ENCODE results near the gene PYM1.

The PYM1 gene

DNA sequence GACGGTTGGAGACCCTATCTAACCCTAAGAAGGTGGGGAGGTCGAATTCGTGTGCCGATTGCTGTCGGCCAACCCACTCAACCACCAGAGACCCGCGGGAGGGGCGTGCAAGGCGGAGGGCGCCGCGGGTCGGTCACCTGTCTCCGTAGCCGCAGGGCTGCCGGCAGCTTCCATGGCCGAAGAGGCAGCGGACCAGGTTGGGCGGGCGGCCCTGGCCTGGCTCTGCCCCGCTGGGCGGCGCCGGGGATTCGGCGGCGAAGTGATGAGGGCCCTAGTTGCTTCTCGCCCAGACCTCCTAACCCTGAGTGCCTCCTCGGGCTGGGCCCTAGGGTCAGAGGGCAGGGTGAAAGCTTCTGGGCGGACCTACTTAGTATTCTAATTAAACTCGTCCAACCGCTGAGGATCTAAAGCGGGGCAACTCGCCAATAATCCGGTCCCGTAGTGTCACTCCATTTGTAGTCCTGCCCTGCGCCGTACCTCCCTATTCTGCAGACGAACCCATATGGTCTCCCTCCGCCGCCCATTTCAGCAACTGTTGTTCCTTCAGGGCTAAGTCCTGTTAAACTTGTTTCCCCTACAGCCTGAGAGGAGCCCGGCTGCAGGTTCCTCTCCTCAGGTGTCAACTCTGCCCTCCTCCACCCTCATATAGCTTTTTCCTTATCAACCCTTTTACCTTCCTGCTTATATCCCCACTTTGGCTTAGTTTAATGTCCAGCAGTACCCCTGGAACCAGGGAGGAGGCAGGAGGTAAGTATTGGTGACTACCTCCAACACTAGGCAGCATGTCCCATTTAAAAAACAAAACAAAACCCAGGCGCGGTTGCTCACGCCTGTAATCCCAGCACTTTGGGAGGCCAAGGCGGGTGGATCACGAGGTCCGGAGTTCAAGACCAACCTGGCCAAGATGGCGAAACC lies at the start of gene PYM1:
Gene PYM1, minus strand, starts transcription at position 307 of the 915 bp plus-strand sequence. Its CDS starts 133 bp downstream, at position 174.
- peaks cover 13 to 20% of the 10 kb centered on the region in 2 donors for H3K4me1 ChIP-seq (ENCODE audit: control insufficient read depth in 1 of 2, insufficient read depth in 2 of 2, low read length in 2 of 2)
- H3K4me3 ChIP-seq (ENCODE audit: low read depth in 1 of 2, low read length in 2 of 2) = peak within 1 kb of the TSS; percentile 95 to 100
- no peaks in the 10 kb centered on the region for H3K27me3 ChIP-seq (ENCODE audit: low read depth, low read length)
- H3K9me3 ChIP-seq (ENCODE audit: control insufficient read depth in 1 of 2, low read length in 2 of 2) = no peaks in the 10 kb centered on the region
- peak within 1 kb of the TSS; percentile 100 for H3K27ac ChIP-seq (ENCODE audit: low read length)
- H3K36me3 ChIP-seq (ENCODE audit: control insufficient read depth in 1 of 2, insufficient read depth in 2 of 2, low read length in 2 of 2) = peaks cover 0 to 4% of the 10 kb centered on the region in 2 donors

DNA sequence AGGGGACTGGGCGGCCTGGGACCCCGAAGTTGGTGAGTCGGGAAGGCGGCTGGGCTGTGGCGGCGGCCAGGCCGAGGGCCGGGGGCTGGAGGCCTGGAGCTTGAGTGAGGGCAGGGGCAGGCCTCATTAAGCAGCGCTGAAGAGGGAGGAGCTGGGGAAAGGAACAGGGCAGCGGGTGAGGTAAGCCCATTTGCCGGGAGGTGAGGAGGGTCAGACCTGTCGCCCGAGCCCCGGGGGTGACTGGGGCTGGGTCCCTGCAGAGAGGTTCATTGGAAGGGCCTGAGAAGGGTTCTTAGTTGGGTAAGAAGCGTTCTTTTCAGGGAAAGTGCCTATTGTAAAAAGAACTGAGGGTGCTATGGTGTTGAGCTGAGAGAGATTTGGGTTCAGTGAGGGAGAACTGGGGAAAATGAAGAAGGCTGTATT lies 46.6 kb upstream of the PYM1 start:
- Histone ChIP-seq H3K27me3 (ENCODE audit: low read depth, low read length) (no peaks in the 10 kb centered on the region), H3K4me3 (ENCODE audit: low read depth in 1 of 2, low read length in 2 of 2) (peak overlapping the region; percentile 83 to 98), H3K36me3 (ENCODE audit: control insufficient read depth in 1 of 2, insufficient read depth in 2 of 2, low read length in 2 of 2) (peaks cover 0 to 8% of the 10 kb centered on the region in 2 donors), H3K4me1 (ENCODE audit: control insufficient read depth in 1 of 2, insufficient read depth in 2 of 2, low read length in 2 of 2) (peaks cover 0 to 35% of the 10 kb centered on the region in 2 donors), H3K27ac (ENCODE audit: low read length) (peak overlapping the region; percentile 89), H3K9me3 (ENCODE audit: control insufficient read depth in 1 of 2, low read length in 2 of 2) (no peaks in the 10 kb centered on the region)

DNA sequence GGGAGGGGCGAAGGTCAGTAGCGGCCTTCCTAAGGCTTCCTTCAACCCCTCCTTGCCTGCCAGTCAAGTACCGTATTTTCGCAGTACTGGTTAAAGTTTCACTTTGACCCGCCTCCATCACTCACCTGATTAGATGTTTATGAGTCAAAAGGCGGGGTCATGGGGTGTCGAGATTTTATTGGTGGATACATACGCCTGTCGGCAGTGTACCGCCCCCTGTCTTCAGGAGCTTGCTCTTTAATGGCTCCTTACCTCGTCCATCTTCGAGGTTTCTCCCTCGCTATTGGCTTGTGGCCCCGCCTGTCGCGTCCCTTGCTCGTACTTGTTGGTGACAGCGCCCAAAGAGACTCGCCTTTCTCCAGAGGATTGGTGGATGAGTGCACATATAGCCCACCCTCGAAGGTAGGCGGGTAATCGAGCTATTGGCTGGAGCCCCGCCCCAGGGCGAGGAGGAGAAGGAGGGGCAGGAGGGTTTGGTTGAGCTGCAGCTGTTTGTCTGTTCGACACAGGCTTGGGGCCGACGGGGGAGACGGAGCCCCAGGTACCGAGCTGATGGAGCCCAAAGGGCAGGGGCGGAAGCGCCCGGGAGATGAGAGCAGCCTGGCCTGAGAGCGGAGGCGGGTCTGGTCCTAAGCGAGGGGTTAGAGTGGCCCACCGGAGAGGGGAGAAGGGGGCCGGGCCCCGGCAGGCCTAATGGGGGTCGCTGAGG lies 46.1 kb upstream of the PYM1 start, which contains the start of gene RAB5B:
Gene RAB5B, plus strand, starts transcription at position 480 of the 709 bp plus-strand sequence. CDS start 12,883 bp downstream, outside the sequence.
- H3K4me1 ChIP-seq (ENCODE audit: control insufficient read depth in 1 of 2, insufficient read depth in 2 of 2, low read length in 2 of 2) = peaks cover 0 to 35% of the 10 kb centered on the region in 2 donors

GRCh38 chr12:55972911-55973598 lies 45.4 kb upstream of the PYM1 start:
- peak overlapping the region; percentile 96 for H3K27ac ChIP-seq (ENCODE audit: low read length)
- H3K36me3 ChIP-seq (ENCODE audit: control insufficient read depth in 1 of 2, insufficient read depth in 2 of 2, low read length in 2 of 2) = peaks cover 0 to 8% of the 10 kb centered on the region in 2 donors
- H3K4me1 ChIP-seq (ENCODE audit: control insufficient read depth in 1 of 2, insufficient read depth in 2 of 2, low read length in 2 of 2) = peaks cover 0 to 31% of the 10 kb centered on the region in 2 donors
- H3K9me3 ChIP-seq (ENCODE audit: control insufficient read depth in 1 of 2, low read length in 2 of 2) = no peaks in the 10 kb centered on the region
- peak overlapping the region; percentile 66 to 79 for H3K4me3 ChIP-seq (ENCODE audit: low read depth in 1 of 2, low read length in 2 of 2)
- H3K27me3 ChIP-seq (ENCODE audit: low read depth, low read length) = no peaks in the 10 kb centered on the region

More for the DNA sequence above, 46.1 kb upstream of the PYM1 start, which contains the start of gene RAB5B:
- peak within 1 kb of the TSS; percentile 83 to 98 for H3K4me3 ChIP-seq (ENCODE audit: low read depth in 1 of 2, low read length in 2 of 2)
- no peaks in the 10 kb centered on the region for H3K27me3 ChIP-seq (ENCODE audit: low read depth, low read length)
- peak within 1 kb of the TSS; percentile 96 for H3K27ac ChIP-seq (ENCODE audit: low read length)
- H3K9me3 ChIP-seq (ENCODE audit: control insufficient read depth in 1 of 2, low read length in 2 of 2) = no peaks in the 10 kb centered on the region
- peaks cover 0 to 8% of the 10 kb centered on the region in 2 donors for H3K36me3 ChIP-seq (ENCODE audit: control insufficient read depth in 1 of 2, insufficient read depth in 2 of 2, low read length in 2 of 2)

DNA sequence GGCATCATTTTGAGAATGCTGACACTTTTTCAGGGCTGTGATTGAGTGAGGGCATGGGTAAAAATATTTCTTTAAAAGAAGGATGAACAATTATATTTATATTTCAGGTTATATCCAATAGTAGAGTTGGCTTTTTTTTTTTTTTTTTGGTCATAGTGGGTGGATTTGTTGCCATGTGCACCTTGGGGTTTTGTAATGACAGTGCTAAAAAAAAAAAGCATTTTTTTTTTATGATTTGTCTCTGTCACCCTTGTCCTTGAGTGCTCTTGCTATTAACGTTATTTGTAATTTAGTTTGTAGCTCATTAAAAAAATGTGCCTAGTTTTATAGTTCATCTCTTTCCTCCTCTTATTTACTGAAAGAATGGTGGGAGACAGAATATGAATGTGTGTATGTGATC lies 44.8 kb upstream of the PYM1 start:
- no peaks in the 10 kb centered on the region for H3K9me3 ChIP-seq (ENCODE audit: control insufficient read depth in 1 of 2, low read length in 2 of 2)

DNA sequence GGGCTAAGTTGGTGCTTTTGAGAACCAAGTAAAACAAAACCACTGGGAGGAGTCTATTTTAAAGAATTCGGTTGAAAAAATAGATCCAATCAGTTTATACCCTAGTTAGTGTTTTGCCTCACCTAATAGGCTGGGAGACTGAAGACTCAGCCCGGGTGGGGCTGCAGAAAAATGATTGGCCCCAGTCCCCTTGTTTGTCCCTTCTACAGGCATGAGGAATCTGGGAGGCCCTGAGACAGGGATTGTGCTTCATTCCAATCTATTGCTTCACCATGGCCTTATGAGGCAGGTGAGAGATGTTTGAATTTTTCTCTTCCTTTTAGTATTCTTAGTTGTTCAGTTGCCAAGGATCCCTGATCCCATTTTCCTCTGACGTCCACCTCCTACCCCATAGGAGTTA lies 44.3 kb upstream of the PYM1 start:
- peaks cover 0 to 8% of the 10 kb centered on the region in 2 donors for H3K36me3 ChIP-seq (ENCODE audit: control insufficient read depth in 1 of 2, insufficient read depth in 2 of 2, low read length in 2 of 2)

More for the DNA sequence above, 44.8 kb upstream of the PYM1 start:
- Histone ChIP-seq H3K4me3 (ENCODE audit: low read depth in 1 of 2, low read length in 2 of 2) (peak overlapping the region; percentile 66 to 79), H3K36me3 (ENCODE audit: control insufficient read depth in 1 of 2, insufficient read depth in 2 of 2, low read length in 2 of 2) (peaks cover 0 to 8% of the 10 kb centered on the region in 2 donors), H3K27ac (ENCODE audit: low read length) (peak overlapping the region; percentile 96), H3K4me1 (ENCODE audit: control insufficient read depth in 1 of 2, insufficient read depth in 2 of 2, low read length in 2 of 2) (peaks cover 0 to 35% of the 10 kb centered on the region in 2 donors), H3K27me3 (ENCODE audit: low read depth, low read length) (no peaks in the 10 kb centered on the region)

DNA sequence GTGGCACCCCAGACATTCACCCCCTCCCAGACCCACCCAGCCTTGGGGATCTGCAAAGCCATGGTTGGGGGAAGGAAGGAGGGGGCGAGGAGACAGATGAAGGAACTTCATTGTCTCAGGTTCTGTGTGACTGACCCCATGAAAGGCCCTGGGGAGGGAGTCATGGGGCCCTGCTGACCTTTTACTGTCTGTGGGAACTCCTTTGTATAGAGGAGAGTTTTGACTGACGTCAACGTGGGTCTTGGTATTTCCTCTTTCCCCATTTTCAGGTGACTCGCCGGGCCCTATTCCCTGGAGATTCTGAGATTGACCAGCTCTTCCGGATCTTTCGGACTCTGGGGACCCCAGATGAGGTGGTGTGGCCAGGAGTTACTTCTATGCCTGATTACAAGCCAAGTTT lies 43.1 kb upstream of the PYM1 start:
- H3K27ac ChIP-seq (ENCODE audit: low read length) = no peak overlapping the region
- H3K4me1 ChIP-seq (ENCODE audit: control insufficient read depth in 1 of 2, insufficient read depth in 2 of 2, low read length in 2 of 2) = peaks cover 6 to 33% of the 10 kb centered on the region in 2 donors
- no peaks in the 10 kb centered on the region for H3K9me3 ChIP-seq (ENCODE audit: control insufficient read depth in 1 of 2, low read length in 2 of 2)
- no peak overlapping the region for H3K4me3 ChIP-seq (ENCODE audit: low read depth in 1 of 2, low read length in 2 of 2)
- H3K36me3 ChIP-seq (ENCODE audit: control insufficient read depth in 1 of 2, insufficient read depth in 2 of 2, low read length in 2 of 2) = peaks cover 0 to 8% of the 10 kb centered on the region in 2 donors
- H3K27me3 ChIP-seq (ENCODE audit: low read depth, low read length) = no peaks in the 10 kb centered on the region

More for the DNA sequence above, 44.3 kb upstream of the PYM1 start:
- H3K9me3 ChIP-seq (ENCODE audit: control insufficient read depth in 1 of 2, low read length in 2 of 2) = no peaks in the 10 kb centered on the region
- peak overlapping the region; percentile 66 to 79 for H3K4me3 ChIP-seq (ENCODE audit: low read depth in 1 of 2, low read length in 2 of 2)
- peaks cover 0 to 36% of the 10 kb centered on the region in 2 donors for H3K4me1 ChIP-seq (ENCODE audit: control insufficient read depth in 1 of 2, insufficient read depth in 2 of 2, low read length in 2 of 2)
- H3K27ac ChIP-seq (ENCODE audit: low read length) = peak overlapping the region; percentile 96
- H3K27me3 ChIP-seq (ENCODE audit: low read depth, low read length) = no peaks in the 10 kb centered on the region

- Histone ChIP-seq H3K9me3 (ENCODE audit: control insufficient read depth in 1 of 2, low read length in 2 of 2) (no peaks in the 10 kb centered on the region), H3K4me3 (ENCODE audit: low read depth in 1 of 2, low read length in 2 of 2) (no peak overlapping the region), H3K27me3 (ENCODE audit: low read depth, low read length) (no peaks in the 10 kb centered on the region), H3K36me3 (ENCODE audit: control insufficient read depth in 1 of 2, insufficient read depth in 2 of 2, low read length in 2 of 2) (peaks cover 0 to 8% of the 10 kb centered on the region in 2 donors), H3K27ac (ENCODE audit: low read length) (no peak overlapping the region), H3K4me1 (ENCODE audit: control insufficient read depth in 1 of 2, insufficient read depth in 2 of 2, low read length in 2 of 2) (peaks cover 7 to 23% of the 10 kb centered on the region in 2 donors)
Observed at GRCh38 chr12:55969356-55969755, 41.7 kb upstream of the PYM1 start.

GRCh38 chr12:55966408-55967281 lies 39.0 kb upstream of the PYM1 start, which contains the start of gene CDK2:
TSS of gene CDK2 (plus strand) at chr12:55966830. CDS start at chr12:55967009, 179 bp downstream.
- Histone ChIP-seq H3K4me3 (ENCODE audit: low read depth in 1 of 2, low read length in 2 of 2) (peak within 1 kb of the TSS; percentile 82 to 86), H3K27me3 (ENCODE audit: low read depth, low read length) (no peaks in the 10 kb centered on the region), H3K27ac (ENCODE audit: low read length) (peak within 1 kb of the TSS; percentile 80), H3K9me3 (ENCODE audit: control insufficient read depth in 1 of 2, low read length in 2 of 2) (no peaks in the 10 kb centered on the region), H3K36me3 (ENCODE audit: control insufficient read depth in 1 of 2, insufficient read depth in 2 of 2, low read length in 2 of 2) (peaks cover 0 to 8% of the 10 kb centered on the region in 2 donors), H3K4me1 (ENCODE audit: control insufficient read depth in 1 of 2, insufficient read depth in 2 of 2, low read length in 2 of 2) (peaks cover 7 to 14% of the 10 kb centered on the region in 2 donors)

DNA sequence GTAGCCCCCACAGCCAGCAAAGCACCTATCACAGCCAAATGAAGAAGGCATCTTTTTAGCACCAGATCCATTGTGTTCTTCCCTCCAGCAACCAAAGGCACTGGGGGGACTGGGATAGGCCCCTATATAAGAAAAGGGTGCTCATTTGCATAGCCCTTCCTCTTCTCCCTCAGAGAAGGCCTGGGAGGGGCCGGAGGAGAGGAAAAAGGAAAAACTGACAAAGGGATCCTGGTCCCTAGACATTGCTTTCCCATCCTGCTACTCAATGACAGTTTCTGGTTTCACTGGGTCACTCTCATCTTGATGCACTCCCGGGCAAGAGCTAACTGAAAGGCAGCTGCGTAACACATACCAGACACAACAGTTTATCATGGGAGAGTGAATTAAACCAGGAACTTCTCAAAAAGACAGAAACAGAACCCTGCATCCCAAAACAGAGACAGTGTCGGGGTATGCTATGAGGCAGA lies 38.3 kb upstream of the PYM1 start, which contains the start of gene PMEL:
Gene PMEL, minus strand, starts transcription at position 102 of the 467 bp plus-strand sequence. Its CDS starts 31 bp downstream, at position 71.
- H3K36me3 ChIP-seq (ENCODE audit: control insufficient read depth in 1 of 2, insufficient read depth in 2 of 2, low read length in 2 of 2) = peaks cover 0 to 5% of the 10 kb centered on the region in 2 donors
- peak within 1 kb of the TSS; percentile 80 for H3K27ac ChIP-seq (ENCODE audit: low read length)
- no peaks in the 10 kb centered on the region for H3K9me3 ChIP-seq (ENCODE audit: control insufficient read depth in 1 of 2, low read length in 2 of 2)
- H3K4me1 ChIP-seq (ENCODE audit: control insufficient read depth in 1 of 2, insufficient read depth in 2 of 2, low read length in 2 of 2) = peaks cover 7 to 14% of the 10 kb centered on the region in 2 donors
- H3K27me3 ChIP-seq (ENCODE audit: low read depth, low read length) = no peaks in the 10 kb centered on the region
- H3K4me3 ChIP-seq (ENCODE audit: low read depth in 1 of 2, low read length in 2 of 2) = peak within 1 kb of the TSS; percentile 82 to 86

All from muscle layer of duodenum (tissue), 2 donors.